NCI-H2029 (cell line): Measurements from ENCODE around the gene CCL28.

Source experiments
- DNase-seq: peaks from one replicate; lab custom pipeline; 2025; lab: John Stamatoyannopoulos, UW

The CCL28 gene

GRCh38 chr5:43357878-43358281 is 54.3 kb downstream of the CCL28 start:
- DNase-seq: no peak

GRCh38 chr5:43357067-43357466 is 55.1 kb downstream of the CCL28 start:
- DNase-seq: no peak

GRCh38 chr5:43354774-43355173 is 57.4 kb downstream of the CCL28 start:
- DNase-seq: no peak

GRCh38 chr5:43353668-43354067 is 58.5 kb downstream of the CCL28 start:
- no peak for DNase-seq

- no peak for DNase-seq
These were observed 59.3 kb downstream of the CCL28 start for GRCh38 chr5:43352915-43353314.

- DNase-seq: no peak
These were observed 60.1 kb downstream of the CCL28 start for GRCh38 chr5:43352131-43352530.

GRCh38 chr5:43348861-43349363 is 63.3 kb downstream of the CCL28 start:
- DNase-seq: no peak

- DNase-seq: no peak
These were observed 64.0 kb downstream of the CCL28 start for GRCh38 chr5:43348207-43348606.

GRCh38 chr5:43338862-43339261 is 73.3 kb downstream of the CCL28 start:
- DNase-seq: no peak

GRCh38 chr5:43336159-43336558 is 76.0 kb downstream of the CCL28 start:
- DNase-seq: no peak

GRCh38 chr5:43335681-43336080 is 76.5 kb downstream of the CCL28 start:
- DNase-seq: no peak

- DNase-seq: no peak
These were observed 79.8 kb downstream of the CCL28 start for GRCh38 chr5:43332401-43332800.
